ENCODE results near the gene ZFAND3. TPM values are rescaled to one million over a fixed set of nuclear protein-coding genes. Genes with fewer than 3 reads are reported as not detected.

The ZFAND3 gene
- total RNA-seq, 3 donors from 2014 or later, result 34.1 to 53.0 (median 36.0) TPM

DNA sequence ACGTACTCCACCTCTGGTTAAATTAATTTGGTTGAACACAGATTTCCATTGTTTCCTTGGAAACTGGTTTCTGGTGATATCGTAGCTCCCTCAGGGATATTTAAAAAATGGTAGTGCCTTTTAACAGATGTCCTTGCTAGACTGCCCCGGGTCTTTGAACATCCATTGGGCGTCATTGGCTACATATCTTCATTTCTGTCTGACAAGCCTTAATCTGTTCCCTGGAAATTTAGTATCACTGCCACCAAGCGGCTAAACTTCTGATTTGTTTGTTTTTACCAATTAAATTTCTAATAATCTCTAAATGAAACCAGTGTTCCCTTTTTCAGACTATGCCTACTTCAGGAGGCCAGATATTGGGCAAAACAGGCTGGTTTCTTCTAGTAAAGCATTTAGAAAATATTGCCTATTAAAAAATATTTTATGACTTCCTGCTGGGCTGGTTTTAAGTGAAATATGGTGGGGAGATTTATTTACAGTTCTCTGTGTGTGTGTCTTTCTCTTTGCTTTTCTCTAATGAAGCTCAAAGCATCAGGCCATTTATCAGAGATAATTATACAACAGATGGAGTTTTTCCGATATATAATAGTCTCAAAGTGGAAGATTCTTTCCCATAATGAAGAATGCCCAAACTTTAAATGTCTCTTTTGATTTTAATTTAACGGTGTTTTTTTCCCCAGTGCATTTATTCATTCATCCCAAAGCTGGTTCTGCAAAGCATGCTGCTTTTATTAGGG, 249.5 kb downstream of the ZFAND3 start:
- DNase-seq (ENCODE audit: low spot score in 2 of 2), result no peak
- intact Hi-C loops (cut with DNase I; ENCODE audit: low total_unique reads), result no loop called here
- Histone ChIP-seq H3K36me3 (no peaks in the 10 kb centered on the region), H3K9me3 (no peaks in the 10 kb centered on the region), H3K4me3 (no peak overlapping the region), H3K27ac (no peak overlapping the region), H3K27me3 (no peaks in the 10 kb centered on the region), H3K4me1 (no peaks in the 10 kb centered on the region)
- TF ChIP-seq POLR2AphosphoS5 (IDR thresholded peaks at IDR 0.05) (no peak), POLR2A (IDR thresholded peaks at IDR 0.05) (no peak)
- TF ChIP-seq, protein P1, sequence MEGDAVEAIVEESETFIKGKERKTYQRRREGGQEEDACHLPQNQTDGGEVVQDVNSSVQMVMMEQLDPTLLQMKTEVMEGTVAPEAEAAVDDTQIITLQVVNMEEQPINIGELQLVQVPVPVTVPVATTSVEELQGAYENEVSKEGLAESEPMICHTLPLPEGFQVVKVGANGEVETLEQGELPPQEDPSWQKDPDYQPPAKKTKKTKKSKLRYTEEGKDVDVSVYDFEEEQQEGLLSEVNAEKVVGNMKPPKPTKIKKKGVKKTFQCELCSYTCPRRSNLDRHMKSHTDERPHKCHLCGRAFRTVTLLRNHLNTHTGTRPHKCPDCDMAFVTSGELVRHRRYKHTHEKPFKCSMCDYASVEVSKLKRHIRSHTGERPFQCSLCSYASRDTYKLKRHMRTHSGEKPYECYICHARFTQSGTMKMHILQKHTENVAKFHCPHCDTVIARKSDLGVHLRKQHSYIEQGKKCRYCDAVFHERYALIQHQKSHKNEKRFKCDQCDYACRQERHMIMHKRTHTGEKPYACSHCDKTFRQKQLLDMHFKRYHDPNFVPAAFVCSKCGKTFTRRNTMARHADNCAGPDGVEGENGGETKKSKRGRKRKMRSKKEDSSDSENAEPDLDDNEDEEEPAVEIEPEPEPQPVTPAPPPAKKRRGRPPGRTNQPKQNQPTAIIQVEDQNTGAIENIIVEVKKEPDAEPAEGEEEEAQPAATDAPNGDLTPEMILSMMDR (IDR thresholded peaks at IDR 0.05), result no peak

DNA sequence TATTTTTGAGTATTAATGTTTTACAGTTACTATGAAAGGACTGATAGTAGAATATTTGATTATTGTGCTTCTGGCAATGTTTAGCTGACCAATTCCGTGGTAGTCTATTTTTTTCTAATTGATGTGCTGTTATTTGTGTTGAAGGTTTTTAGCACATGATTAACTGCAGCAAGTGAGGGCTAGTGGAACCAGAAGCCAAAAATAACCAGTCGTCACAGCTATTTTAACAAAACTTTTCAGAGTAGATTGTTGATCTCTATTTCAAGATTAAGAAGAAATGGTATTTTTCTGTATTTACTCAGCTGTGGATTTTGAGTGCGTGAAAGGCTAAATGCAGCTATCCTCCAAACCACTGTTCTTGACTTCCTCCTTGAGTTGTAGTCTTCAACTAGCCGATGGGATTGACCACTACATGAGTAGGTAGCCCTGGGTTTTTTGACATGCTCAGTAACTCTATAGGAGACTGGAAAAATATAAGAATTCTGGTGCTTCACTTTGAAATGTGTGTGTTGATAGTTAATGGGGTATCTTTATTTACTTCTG, 258.0 kb downstream of the ZFAND3 start:
- H3K27ac ChIP-seq, result no peak overlapping the region
- no peaks in the 10 kb centered on the region for H3K36me3 ChIP-seq
- intact Hi-C loops (cut with DNase I; ENCODE audit: low total_unique reads), result no loop called here
- no peak for DNase-seq (ENCODE audit: low spot score in 2 of 2)
- H3K4me1 ChIP-seq, result no peaks in the 10 kb centered on the region
- H3K9me3 ChIP-seq, result no peaks in the 10 kb centered on the region
- no peak overlapping the region for H3K4me3 ChIP-seq
- no peaks in the 10 kb centered on the region for H3K27me3 ChIP-seq
- TF ChIP-seq POLR2A (IDR thresholded peaks at IDR 0.05) (no peak), POLR2AphosphoS5 (IDR thresholded peaks at IDR 0.05) (no peak)
- TF ChIP-seq, protein P1 (IDR thresholded peaks at IDR 0.05), result no peak

DNA sequence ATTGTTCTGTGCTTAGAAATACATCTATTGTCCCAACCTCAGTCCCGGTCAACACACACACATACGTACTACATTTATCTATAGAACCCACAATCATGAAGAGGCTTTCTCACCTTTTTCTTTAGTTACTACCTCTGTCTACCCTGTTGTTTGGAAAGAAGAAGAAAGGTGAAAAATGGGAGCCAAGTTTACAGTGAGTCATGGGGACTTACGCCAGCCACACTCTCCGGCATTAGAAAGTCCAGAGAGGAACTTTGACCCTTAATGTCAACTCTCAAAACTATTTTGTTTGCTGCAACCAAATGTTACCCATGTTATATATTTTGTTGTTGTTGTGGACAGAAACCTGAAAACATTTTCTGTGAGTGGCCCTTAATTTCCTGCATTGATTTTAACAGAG, 259.1 kb downstream of the ZFAND3 start:
- intact Hi-C loops (cut with DNase I; ENCODE audit: low total_unique reads), result no loop called here

DNA sequence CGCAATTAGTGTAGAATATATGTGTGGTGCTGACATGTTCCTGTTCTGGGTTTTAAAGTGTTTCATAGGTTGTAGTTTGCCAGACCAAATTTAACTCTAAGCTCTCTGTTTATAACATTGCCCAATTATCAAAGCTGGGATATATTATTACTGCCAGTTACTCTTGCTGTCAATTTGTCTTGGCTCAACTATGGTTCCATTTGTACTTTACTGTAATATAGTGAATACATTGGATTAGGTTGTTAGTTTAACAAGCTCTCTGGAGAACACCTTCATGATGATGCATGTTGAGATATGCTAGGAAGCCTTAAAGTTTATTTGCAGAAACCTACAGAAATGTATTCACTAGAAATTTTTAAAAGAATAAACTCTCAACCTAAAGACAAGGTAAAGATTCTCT, 259.6 kb downstream of the ZFAND3 start:
- TF ChIP-seq POLR2A (IDR thresholded peaks at IDR 0.05) (no peak), POLR2AphosphoS5 (IDR thresholded peaks at IDR 0.05) (no peak)
- TF ChIP-seq, protein P1 (IDR thresholded peaks at IDR 0.05), result no peak
- Histone ChIP-seq H3K4me1 (no peaks in the 10 kb centered on the region), H3K36me3 (no peaks in the 10 kb centered on the region), H3K27ac (no peak overlapping the region), H3K27me3 (no peaks in the 10 kb centered on the region), H3K4me3 (no peak overlapping the region), H3K9me3 (no peaks in the 10 kb centered on the region)
- intact Hi-C loops (cut with DNase I; ENCODE audit: low total_unique reads), result no loop called here
- DNase-seq (ENCODE audit: low spot score in 2 of 2), result no peak

More for the DNA sequence above, 259.1 kb downstream of the ZFAND3 start:
- Histone ChIP-seq H3K36me3 (no peaks in the 10 kb centered on the region), H3K4me3 (no peak overlapping the region), H3K27ac (no peak overlapping the region), H3K27me3 (no peaks in the 10 kb centered on the region), H3K9me3 (no peaks in the 10 kb centered on the region), H3K4me1 (no peaks in the 10 kb centered on the region)
- no peak for DNase-seq (ENCODE audit: low spot score in 2 of 2)
- TF ChIP-seq, protein P1 (IDR thresholded peaks at IDR 0.05), result no peak
- no peak for TF ChIP-seq POLR2A (IDR thresholded peaks at IDR 0.05)
- no peak for TF ChIP-seq POLR2AphosphoS5 (IDR thresholded peaks at IDR 0.05)

DNA sequence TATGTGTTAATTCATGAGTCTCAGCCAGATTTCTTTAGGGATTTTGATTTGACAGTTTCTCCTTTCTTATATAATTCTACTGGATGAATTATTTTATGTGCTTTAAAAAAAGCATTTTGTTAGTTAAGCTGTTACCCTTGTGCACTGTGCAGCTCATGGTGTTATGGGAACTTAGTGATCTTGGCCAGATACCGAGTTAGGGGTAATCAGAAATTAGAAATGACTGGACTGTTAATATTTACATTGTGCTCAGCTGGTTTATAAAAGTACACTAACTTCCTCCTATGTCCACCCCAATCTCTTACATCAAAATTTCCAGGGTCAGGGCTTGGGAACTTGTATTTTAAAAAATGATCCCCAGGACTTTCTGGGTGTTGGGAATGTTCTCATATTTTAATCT, 260.0 kb downstream of the ZFAND3 start:
- TF ChIP-seq, protein P1 (IDR thresholded peaks at IDR 0.05), result no peak
- Histone ChIP-seq H3K9me3 (no peaks in the 10 kb centered on the region), H3K27me3 (no peaks in the 10 kb centered on the region), H3K36me3 (no peaks in the 10 kb centered on the region), H3K27ac (no peak overlapping the region), H3K4me3 (no peak overlapping the region), H3K4me1 (no peaks in the 10 kb centered on the region)
- no peak for DNase-seq (ENCODE audit: low spot score in 2 of 2)
- intact Hi-C loops (cut with DNase I; ENCODE audit: low total_unique reads), result no loop called here
